Neural cell (in vitro differentiated cells): ENCODE measurements around the gene TRAM2. TPM values are rescaled to one million over a fixed set of nuclear protein-coding genes. Genes with fewer than 3 reads are reported as not detected.

Source experiments
- H2AFZ ChIP-seq: fragments of 200-600, 300-800 bp; sonication (generic), shearing (Covaris generic); 2 replicates; pipeline ENCODE4 v1.6.0; 2014; ENCODE audit warnings: low read depth, mild to moderate bottlenecking, antibody characterized with exemption, low read length, moderate library complexity
- H3F3A ChIP-seq: fragments of 200-600 bp; shearing (Covaris generic); 2 replicates; pipeline ENCODE4 v1.6.1; 2016; ENCODE audit warnings: mild to moderate bottlenecking, moderate library complexity, mixed read lengths, antibody characterized with exemption, low read length; ENCODE audit not compliant: insufficient read depth, poor library complexity, severe bottlenecking
- H3K27ac ChIP-seq: fragments of 200-600, 300-800 bp; sonication (generic), shearing (Covaris generic); 2 replicates; pipeline ENCODE4 v1.5.1; 2014; ENCODE audit warnings: mild to moderate bottlenecking, low read length, moderate library complexity
- H3K27me3 ChIP-seq: fragments of 300-800, 200-600 bp; sonication (generic), shearing (Covaris generic); 2 replicates; pipeline ENCODE4 v1.6.0; 2014; ENCODE audit warnings: mild to moderate bottlenecking, low read depth, low read length, moderate library complexity; ENCODE audit not compliant: insufficient read depth
- H3K36me3 ChIP-seq: fragments of 300-800, 200-600 bp; sonication (generic), shearing (Covaris generic); 2 replicates; pipeline ENCODE4 v1.5.1; 2014; ENCODE audit warnings: mild to moderate bottlenecking, antibody characterized with exemption, low read length, moderate library complexity; ENCODE audit not compliant: insufficient read depth
- H3K4me2 ChIP-seq: fragments of 300-800, 200-600 bp; sonication (generic), shearing (Covaris generic); 2 replicates; pipeline ENCODE4 v1.6.0; 2014; ENCODE audit warnings: mild to moderate bottlenecking, low read length
- H3K4me3 ChIP-seq: fragments of 300-800, 200-600 bp; sonication (generic), shearing (Covaris generic); 2 replicates; pipeline ENCODE4 v1.5.1; 2014; ENCODE audit warnings: mild to moderate bottlenecking, low read length, moderate library complexity
- H3K79me2 ChIP-seq: fragments of 200-600 bp; shearing (Covaris generic); replicated peaks from 2 replicates; pipeline ENCODE4 v1.6.0; 2014; ENCODE audit warnings: mild to moderate bottlenecking, low read length, moderate library complexity; ENCODE audit not compliant: insufficient read depth
- H3K9ac ChIP-seq: fragments of 300-800, 200-600 bp; sonication (generic), shearing (Covaris generic); 2 replicates; pipeline ENCODE4 v1.6.1; 2016; ENCODE audit warnings: mild to moderate bottlenecking, low read length, mixed read lengths
- H3K9me2 ChIP-seq: fragments of 200-600 bp; shearing (Covaris generic); 2 replicates; pipeline ENCODE4 v1.6.1; 2016; ENCODE audit warnings: mild to moderate bottlenecking, low read length, mixed read lengths; ENCODE audit not compliant: insufficient read depth
- H3K9me3 ChIP-seq: fragments of 200-600, 300-800 bp; sonication (generic), shearing (Covaris generic); 2 replicates; pipeline ENCODE4 v1.6.1; 2016; ENCODE audit warnings: mild to moderate bottlenecking, mixed run types, low read length, moderate library complexity, mixed read lengths
- H4K20me1 ChIP-seq: fragments of 200-600 bp; shearing (Covaris generic); 2 replicates; pipeline ENCODE4 v1.6.1; 2016; ENCODE audit warnings: mild to moderate bottlenecking, mixed run types; ENCODE audit not compliant: insufficient read depth
- CTCF ChIP-seq: fragments of 450-650 bp; IDR thresholded peaks from 2 replicates; pipeline ENCODE4 v1.5.1; 2014; ENCODE audit warnings: antibody characterized with exemption, mild to moderate bottlenecking, moderate library complexity; ENCODE audit not compliant: poor library complexity, severe bottlenecking
- EP300 ChIP-seq: fragments of 450-650 bp; conservative IDR thresholded peaks from 2 replicates; pipeline ENCODE4 v1.6.1; 2014; ENCODE audit warnings: antibody characterized with exemption, mild to moderate bottlenecking, moderate library complexity; ENCODE audit not compliant: poor library complexity, severe bottlenecking
- EZH2 ChIP-seq: fragments of 200-600, 300-800 bp; shearing (Covaris generic), sonication (generic); IDR thresholded peaks from 2 replicates; pipeline ENCODE4 v1.6.1; 2014; ENCODE audit warnings: antibody characterized with exemption, low read length, borderline replicate concordance, mild to moderate bottlenecking; ENCODE audit not compliant: insufficient read depth, poor library complexity, severe bottlenecking
- MXI1 ChIP-seq: fragments of 450-650 bp; conservative IDR thresholded peaks from 2 replicates; pipeline ENCODE4 v1.6.1; 2014; ENCODE audit warnings: antibody characterized with exemption, mild to moderate bottlenecking; ENCODE audit not compliant: poor library complexity, severe bottlenecking
- POLR2AphosphoS5 ChIP-seq: IDR thresholded peaks from 2 replicates; pipeline ENCODE4 v1.6.1; 2012
- RAD21 ChIP-seq: fragments of 450-650 bp; conservative IDR thresholded peaks from 2 replicates; pipeline ENCODE4 v1.6.1; 2014; ENCODE audit warnings: antibody characterized with exemption, mild to moderate bottlenecking, moderate library complexity
- REST ChIP-seq: IDR thresholded peaks from 2 replicates; pipeline ENCODE4 v1.6.1; 2012; ENCODE audit warnings: borderline replicate concordance
- SMC3 ChIP-seq: fragments of 450-650 bp; conservative IDR thresholded peaks from 2 replicates; pipeline ENCODE4 v1.6.1; 2014; ENCODE audit warnings: antibody characterized with exemption, mild to moderate bottlenecking, moderate library complexity; ENCODE audit not compliant: poor library complexity
- TAF1 ChIP-seq: IDR thresholded peaks from 2 replicates; pipeline ENCODE4 v1.6.1; 2012; ENCODE audit warnings: low read depth
- polyA plus RNA-seq: library from polyadenylated mRNA; depleted of rRNA; stranded (reverse); fragments of >200 nt; gene quantifications from 2 replicates; pipeline ENCODE4 v1.2.3, GENCODE V29; 2014

TRAM2 gene
- polyA plus RNA-seq, 1 donor from 2014 or later, result 0.41 TPM

- Histone ChIP-seq H3K4me3 (no peak overlapping the region), H3K4me2 (no peak overlapping the region), H3F3A (no peaks in the 10 kb centered on the region), H3K27me3 (no peaks in the 10 kb centered on the region), H3K79me2 (no peaks in the 10 kb centered on the region), H3K9me3 (peaks cover 5% of the 10 kb centered on the region), H4K20me1 (no peaks in the 10 kb centered on the region), H3K9ac (no peak overlapping the region), H3K36me3 (no peaks in the 10 kb centered on the region), H3K9me2 (no peaks in the 10 kb centered on the region), H2AFZ (no peak overlapping the region), H3K27ac (no peak overlapping the region)
- TF ChIP-seq MXI1, result no peak
- no peak for TF ChIP-seq RAD21
- TF ChIP-seq EZH2, result no peak
- TF ChIP-seq CTCF, result no peak
- no peak for TF ChIP-seq EP300
- TF ChIP-seq POLR2AphosphoS5, result no peak
- TF ChIP-seq TAF1, result no peak
- no peak for TF ChIP-seq REST
- TF ChIP-seq SMC3, result no peak
Observed at GRCh38 chr6:52454556-52454955, 122.3 kb downstream of the TRAM2 start.

Other genes with a start within 250 kb of the TRAM2 start
- gene PAQR8, start 214.9 kb downstream of the TRAM2 start, polyA plus RNA-seq, result 1.8 TPM in 2 replicates
- 173 and 234 TPM in 2 replicates for gene EFHC1, start 156.7 kb downstream of the TRAM2 start, polyA plus RNA-seq
- 268 and 326 TPM in 2 replicates for gene TMEM14A, start 94.1 kb upstream of the TRAM2 start, polyA plus RNA-seq
- gene GSTA2, start 186.4 kb upstream of the TRAM2 start, polyA plus RNA-seq, result not detected in 2 replicates
- 0.86 TPM in 1 of 2 replicates, not detected in the other for gene GSTA1, start 226.8 kb upstream of the TRAM2 start, polyA plus RNA-seq